ENCODE measurements around the gene USP9Y. TPM values are rescaled to one million over a fixed set of nuclear protein-coding genes. Genes with fewer than 3 reads are reported as not detected.

The USP9Y gene
- total and polyA plus RNA-seq, 4 donors = 0.09 to 8.5 TPM; not detected in 2

DNA sequence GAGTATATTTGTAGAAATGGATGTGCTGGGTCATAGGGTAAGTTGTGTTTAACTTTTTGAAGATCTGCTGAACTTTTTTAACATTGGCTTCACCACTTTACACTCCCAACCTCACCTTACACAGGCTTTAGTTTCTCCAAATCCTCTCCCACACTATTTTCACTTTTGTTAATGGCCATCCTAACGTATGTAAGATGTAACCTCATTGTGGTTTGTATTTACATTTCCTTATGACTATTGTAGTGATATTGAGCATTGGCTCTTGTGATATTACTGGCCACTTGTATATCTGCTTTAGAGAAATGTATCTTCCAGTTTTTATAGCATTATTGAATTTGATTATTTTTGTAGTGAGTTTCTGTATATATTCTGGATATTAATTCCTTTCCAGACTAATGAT is 93.0 kb downstream of the USP9Y start:
- TF ChIP-seq CTCF (IDR thresholded peaks at IDR 0.05; ENCODE audit: control extremely low read depth, extremely low read depth) = no peak
- no peaks in the 10 kb centered on the region for H3K4me1 ChIP-seq (ENCODE audit: control insufficient read depth in 5 of 5, insufficient read depth in 5 of 5, low read length in 5 of 5)
- H3K36me3 ChIP-seq (ENCODE audit: control insufficient read depth in 4 of 4, insufficient read depth in 4 of 4, low read length in 4 of 4) = no peaks in the 10 kb centered on the region
- ATAC-seq (ENCODE audit: insufficient read depth, low FRiP score) = no peak
- H3K9me3 ChIP-seq (ENCODE audit: control insufficient read depth in 4 of 4, insufficient read depth in 3 of 4, low read length in 3 of 4) = no peaks in the 10 kb centered on the region
- no peak overlapping the region for H3K4me3 ChIP-seq
- no peaks in the 10 kb centered on the region for H3K27me3 ChIP-seq (ENCODE audit: control insufficient read depth in 3 of 3, insufficient read depth in 3 of 3, low read length in 2 of 3)
- no peak for DNase-seq
- H3K9ac ChIP-seq (ENCODE audit: insufficient read depth in 1 of 2, low read length in 2 of 2) = no peak overlapping the region
- no peak overlapping the region for H3K27ac ChIP-seq (ENCODE audit: low read depth in 1 of 2, low read length in 1 of 2)
- 71% methylated on average over 1 of the region's 1 CpG; no CpG with 5 or more reads in 1 of the 2 donors for WGBS, 2 donors

DNA sequence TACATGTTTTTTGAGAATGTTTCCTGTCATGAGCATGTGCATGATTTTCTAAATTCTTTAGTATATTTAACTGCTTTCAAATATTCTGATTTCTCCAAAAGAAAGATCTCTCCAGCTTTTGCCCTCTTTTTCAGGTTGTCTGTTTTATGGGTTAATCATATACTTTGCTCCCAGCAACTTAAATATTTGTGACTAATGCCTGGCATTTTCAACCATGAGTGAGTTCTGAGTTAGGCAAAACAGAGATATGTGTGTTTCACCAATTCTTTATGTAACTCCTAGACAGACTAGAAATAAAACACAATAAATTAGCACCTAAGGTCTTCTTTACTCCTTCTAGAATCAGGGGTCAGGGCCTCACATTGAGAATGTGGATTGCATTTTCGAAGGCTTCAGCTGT is 107.0 kb downstream of the USP9Y start:
- H3K36me3 ChIP-seq (ENCODE audit: control insufficient read depth in 4 of 4, insufficient read depth in 4 of 4, low read length in 4 of 4) = peaks cover 0 to 4% (median 0%) of the 10 kb centered on the region in 4 donors
- ATAC-seq (ENCODE audit: insufficient read depth, low FRiP score) = no peak
- no peak overlapping the region for H3K4me3 ChIP-seq
- H3K27ac ChIP-seq (ENCODE audit: low read depth in 1 of 2, low read length in 1 of 2) = no peak overlapping the region
- H3K9ac ChIP-seq (ENCODE audit: insufficient read depth in 1 of 2, low read length in 2 of 2) = no peak overlapping the region
- H3K27me3 ChIP-seq (ENCODE audit: control insufficient read depth in 3 of 3, insufficient read depth in 3 of 3, low read length in 2 of 3) = no peaks in the 10 kb centered on the region
- no peaks in the 10 kb centered on the region for H3K9me3 ChIP-seq (ENCODE audit: control insufficient read depth in 4 of 4, insufficient read depth in 3 of 4, low read length in 3 of 4)
- no peaks in the 10 kb centered on the region for H3K4me1 ChIP-seq (ENCODE audit: control insufficient read depth in 5 of 5, insufficient read depth in 5 of 5, low read length in 5 of 5)
- WGBS, 2 donors = 100% methylated on average over 1 of the region's 1 CpG; no CpG with 5 or more reads in 1 of the 2 donors
- TF ChIP-seq CTCF (IDR thresholded peaks at IDR 0.05; ENCODE audit: control extremely low read depth, extremely low read depth) = no peak
- no peak for DNase-seq

DNA sequence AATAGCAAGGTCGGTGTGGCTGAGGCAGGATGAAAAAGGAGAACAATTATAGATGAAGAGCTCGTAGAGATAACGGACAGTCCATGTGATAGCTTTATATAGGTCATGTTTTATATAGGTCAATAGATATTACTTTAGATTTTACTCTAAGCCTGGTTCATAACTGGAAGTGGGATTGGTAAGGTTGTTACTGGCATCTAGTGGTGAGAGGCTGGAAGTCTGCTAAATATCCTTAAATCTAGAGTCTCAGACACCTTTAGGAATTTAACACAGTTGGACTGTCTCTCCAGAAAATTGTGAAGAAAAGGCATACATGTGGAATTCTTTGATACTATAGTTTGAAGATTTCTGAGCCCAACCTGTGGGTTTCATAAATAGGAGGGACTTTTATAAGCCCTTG is 108.0 kb downstream of the USP9Y start:
- no peak for TF ChIP-seq CTCF (IDR thresholded peaks at IDR 0.05; ENCODE audit: control extremely low read depth, extremely low read depth)
- Histone ChIP-seq H3K36me3 (ENCODE audit: control insufficient read depth in 4 of 4, insufficient read depth in 4 of 4, low read length in 4 of 4) (no peaks in the 10 kb centered on the region), H3K27me3 (ENCODE audit: control insufficient read depth in 3 of 3, insufficient read depth in 3 of 3, low read length in 2 of 3) (no peaks in the 10 kb centered on the region), H3K27ac (ENCODE audit: low read depth in 1 of 2, low read length in 1 of 2) (no peak overlapping the region), H3K4me1 (ENCODE audit: control insufficient read depth in 5 of 5, insufficient read depth in 5 of 5, low read length in 5 of 5) (no peaks in the 10 kb centered on the region), H3K4me3 (no peak overlapping the region), H3K9me3 (ENCODE audit: control insufficient read depth in 4 of 4, insufficient read depth in 3 of 4, low read length in 3 of 4) (no peaks in the 10 kb centered on the region), H3K9ac (ENCODE audit: insufficient read depth in 1 of 2, low read length in 2 of 2) (no peak overlapping the region)
- peak in 1 of 3 donors; percentile 5 for DNase-seq
- no peak for ATAC-seq (ENCODE audit: insufficient read depth, low FRiP score)
- WGBS, 2 donors = 71% methylated on average over 3 of the region's 3 CpGs; no CpG with 5 or more reads in 1 of the 2 donors

DNA sequence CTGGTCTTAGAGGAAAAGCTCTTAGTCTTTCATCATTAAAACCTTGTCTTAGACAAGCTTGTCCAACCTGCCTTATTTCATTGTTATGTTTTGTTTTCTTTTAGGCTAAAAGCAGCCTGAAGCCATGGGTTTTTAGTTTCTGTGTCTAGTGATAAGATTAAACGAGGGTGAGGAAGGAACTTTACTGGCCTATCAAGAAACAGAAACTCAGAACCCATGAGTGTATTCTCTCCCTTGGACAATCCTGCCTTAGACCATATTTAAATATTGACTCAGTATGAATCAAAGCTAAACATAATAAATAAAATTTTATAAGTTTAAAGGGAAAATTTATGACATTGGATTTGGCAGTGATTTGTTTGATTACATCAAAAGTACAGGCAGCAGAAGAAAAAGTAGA is 122.4 kb downstream of the USP9Y start:
- DNase-seq (no peak), ATAC-seq (ENCODE audit: insufficient read depth, low FRiP score) (no peak)
- no peak overlapping the region for H3K9ac ChIP-seq (ENCODE audit: insufficient read depth in 1 of 2, low read length in 2 of 2)
- no peaks in the 10 kb centered on the region for H3K36me3 ChIP-seq (ENCODE audit: control insufficient read depth in 4 of 4, insufficient read depth in 4 of 4, low read length in 4 of 4)
- H3K27ac ChIP-seq (ENCODE audit: low read depth in 1 of 2, low read length in 1 of 2) = no peak overlapping the region
- no peak for TF ChIP-seq CTCF (IDR thresholded peaks at IDR 0.05; ENCODE audit: control extremely low read depth, extremely low read depth)
- H3K9me3 ChIP-seq (ENCODE audit: control insufficient read depth in 4 of 4, insufficient read depth in 3 of 4, low read length in 3 of 4) = no peaks in the 10 kb centered on the region
- H3K27me3 ChIP-seq (ENCODE audit: control insufficient read depth in 3 of 3, insufficient read depth in 3 of 3, low read length in 2 of 3) = no peaks in the 10 kb centered on the region
- no peaks in the 10 kb centered on the region for H3K4me1 ChIP-seq (ENCODE audit: control insufficient read depth in 5 of 5, insufficient read depth in 5 of 5, low read length in 5 of 5)
- no peak overlapping the region for H3K4me3 ChIP-seq
- 87% methylated on average over 1 of the region's 1 CpG; no CpG with 5 or more reads in 1 of the 2 donors for WGBS, 2 donors

All from lung (tissue), 12 donors.